ENCODE results near the gene LRCH4. TPM values are rescaled to one million over a fixed set of nuclear protein-coding genes. Genes with fewer than 3 reads are reported as not detected.
"Not testable (repeated sequence)": the region's sequence is repeated elsewhere in the genome, so short reads cannot be mapped to it uniquely, and the experiment has no call there.

LRCH4 gene
- total and polyA plus RNA-seq, 9 donors, result 8.9 to 35.5 (median 25.2) TPM

DNA sequence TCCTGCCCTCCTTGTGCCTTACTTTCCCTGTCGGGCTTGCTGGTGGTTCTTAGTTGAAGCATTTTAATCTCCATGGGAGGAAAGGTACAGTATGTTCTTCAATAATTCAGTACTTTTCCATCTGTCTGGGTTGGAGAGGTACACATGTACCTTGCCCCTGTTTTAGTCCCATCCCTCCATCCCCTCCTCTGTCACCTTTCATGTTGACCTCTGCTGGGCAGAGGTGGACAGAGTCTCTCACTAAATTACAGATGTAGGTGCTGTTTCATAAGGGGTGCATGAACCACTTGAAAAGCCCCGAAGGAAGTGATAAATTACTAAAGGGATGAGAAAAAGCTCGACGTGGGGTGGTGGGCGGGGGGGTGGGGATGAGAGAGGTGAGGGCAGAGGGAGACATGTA lies 41.5 kb downstream of the LRCH4 start:
- Histone ChIP-seq H3K9me3 (replicated peaks; ENCODE audit: control insufficient read depth, low read depth, low read length) (no peaks in the 10 kb centered on the region), H3K36me3 (ENCODE audit: control insufficient read depth, insufficient read depth, low read length) (peaks cover 2% of the 10 kb centered on the region), H3K27ac (ENCODE audit: low read length) (peak overlapping the region; percentile 38), H3K27me3 (ENCODE audit: control insufficient read depth, insufficient read depth, low read length) (peaks cover 2% of the 10 kb centered on the region), H3K4me3 (ENCODE audit: low read length) (no peak overlapping the region), H3K4me1 (ENCODE audit: control insufficient read depth, insufficient read depth, low read length) (peaks cover 29% of the 10 kb centered on the region)
- 35% methylated on average over 3 of the region's 5 CpGs for WGBS (ENCODE audit: insufficient coverage)
- no peak for DNase-seq

DNA sequence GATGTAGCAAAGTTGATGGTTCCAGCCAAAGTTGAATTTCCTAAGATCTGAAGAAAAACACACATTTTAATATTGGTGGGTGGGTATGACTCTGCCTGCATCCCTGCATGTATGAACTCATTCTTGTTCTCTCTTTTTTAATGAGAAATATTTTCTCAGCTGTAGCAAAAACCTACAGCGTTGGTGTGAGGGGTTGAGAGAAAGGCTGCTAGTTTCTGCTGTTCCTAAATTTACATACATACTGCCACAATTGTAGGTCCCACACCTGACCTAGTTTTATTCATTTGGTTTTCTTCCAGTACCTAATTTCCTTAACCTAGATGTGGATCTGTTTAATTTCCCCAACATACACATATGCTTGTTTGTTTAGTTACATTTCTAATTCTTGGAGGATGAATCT lies 42.3 kb downstream of the LRCH4 start:
- no peak overlapping the region for H3K27ac ChIP-seq (ENCODE audit: low read length)
- peaks cover 29% of the 10 kb centered on the region for H3K4me1 ChIP-seq (ENCODE audit: control insufficient read depth, insufficient read depth, low read length)
- DNase-seq, result no peak
- peaks cover 2% of the 10 kb centered on the region for H3K27me3 ChIP-seq (ENCODE audit: control insufficient read depth, insufficient read depth, low read length)
- H3K4me3 ChIP-seq (ENCODE audit: low read length), result no peak overlapping the region
- no peaks in the 10 kb centered on the region for H3K36me3 ChIP-seq (ENCODE audit: control insufficient read depth, insufficient read depth, low read length)
- WGBS (ENCODE audit: insufficient coverage), result no CpG with 5 or more reads among the region's 1 CpG
- H3K9me3 ChIP-seq (replicated peaks; ENCODE audit: control insufficient read depth, low read depth, low read length), result no peaks in the 10 kb centered on the region

DNA sequence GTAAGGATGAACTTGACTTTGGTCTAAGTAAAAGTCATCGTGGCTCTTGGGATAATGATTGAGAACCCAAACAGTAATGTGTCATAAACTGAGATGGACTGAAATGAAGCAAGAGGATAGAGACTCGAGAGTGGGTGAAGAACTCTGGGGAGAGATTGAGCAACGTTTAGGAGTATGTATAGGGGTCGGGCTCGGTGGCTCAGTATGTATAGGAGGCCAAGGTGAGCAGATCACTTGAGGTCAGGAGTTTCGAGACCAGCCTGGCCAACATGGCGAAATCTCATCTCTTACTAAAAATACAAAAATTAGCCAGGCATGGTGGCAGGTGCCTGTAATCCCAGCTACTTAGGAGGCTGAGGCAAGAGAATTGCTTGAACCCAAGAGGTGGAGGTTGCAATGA lies 44.6 kb downstream of the LRCH4 start:
- not testable (repeated sequence) for H3K27ac ChIP-seq (ENCODE audit: low read length); DNase-seq; H3K27me3 ChIP-seq (ENCODE audit: control insufficient read depth, insufficient read depth, low read length); H3K36me3 ChIP-seq (ENCODE audit: control insufficient read depth, insufficient read depth, low read length); H3K9me3 ChIP-seq (replicated peaks; ENCODE audit: control insufficient read depth, low read depth, low read length); H3K4me3 ChIP-seq (ENCODE audit: low read length)
- 70% methylated on average over 3 of the region's 7 CpGs for WGBS (ENCODE audit: insufficient coverage)
- peaks cover 24% of the 10 kb centered on the region for H3K4me1 ChIP-seq (ENCODE audit: control insufficient read depth, insufficient read depth, low read length)

DNA sequence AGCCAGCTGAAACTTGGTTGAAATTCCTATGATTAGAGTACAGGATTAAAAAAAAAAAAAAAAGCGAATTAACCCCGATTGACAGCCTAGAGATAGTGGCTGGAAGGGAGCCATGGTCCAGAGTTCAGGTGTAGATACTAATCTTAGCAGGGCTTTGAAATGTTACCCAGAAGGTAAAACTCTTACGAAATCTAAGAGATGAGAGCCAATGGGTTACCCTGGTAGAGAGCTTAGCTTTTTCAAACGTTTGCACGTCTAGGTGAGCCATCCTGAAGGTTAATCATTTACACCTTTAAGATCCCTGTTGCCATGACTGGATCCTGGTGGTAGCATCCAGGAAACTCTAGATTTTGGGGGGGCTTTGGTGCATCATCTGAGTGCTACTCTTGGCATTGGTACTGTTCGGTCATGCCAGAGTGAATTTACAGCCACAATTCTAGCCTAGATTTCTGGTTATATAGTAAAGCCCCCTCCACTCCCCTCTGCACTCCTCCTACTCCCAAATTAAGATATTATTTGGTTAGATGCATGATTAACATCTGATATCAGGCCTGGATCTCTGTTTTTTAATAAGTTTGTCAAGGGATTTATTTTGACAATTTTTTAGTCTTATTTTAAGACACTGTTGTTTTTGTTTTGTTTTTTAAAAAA lies 45.7 kb downstream of the LRCH4 start:
- H3K4me3 ChIP-seq (ENCODE audit: low read length), result peak overlapping the region; percentile 58
- H3K27ac ChIP-seq (ENCODE audit: low read length), result no peak overlapping the region
- no peak for DNase-seq
- no peaks in the 10 kb centered on the region for H3K36me3 ChIP-seq (ENCODE audit: control insufficient read depth, insufficient read depth, low read length)
- H3K27me3 ChIP-seq (ENCODE audit: control insufficient read depth, insufficient read depth, low read length), result peaks cover 2% of the 10 kb centered on the region
- WGBS (ENCODE audit: insufficient coverage), result 50% methylated on average over 2 of the region's 6 CpGs
- H3K4me1 ChIP-seq (ENCODE audit: control insufficient read depth, insufficient read depth, low read length), result peaks cover 19% of the 10 kb centered on the region
- no peaks in the 10 kb centered on the region for H3K9me3 ChIP-seq (replicated peaks; ENCODE audit: control insufficient read depth, low read depth, low read length)

DNA sequence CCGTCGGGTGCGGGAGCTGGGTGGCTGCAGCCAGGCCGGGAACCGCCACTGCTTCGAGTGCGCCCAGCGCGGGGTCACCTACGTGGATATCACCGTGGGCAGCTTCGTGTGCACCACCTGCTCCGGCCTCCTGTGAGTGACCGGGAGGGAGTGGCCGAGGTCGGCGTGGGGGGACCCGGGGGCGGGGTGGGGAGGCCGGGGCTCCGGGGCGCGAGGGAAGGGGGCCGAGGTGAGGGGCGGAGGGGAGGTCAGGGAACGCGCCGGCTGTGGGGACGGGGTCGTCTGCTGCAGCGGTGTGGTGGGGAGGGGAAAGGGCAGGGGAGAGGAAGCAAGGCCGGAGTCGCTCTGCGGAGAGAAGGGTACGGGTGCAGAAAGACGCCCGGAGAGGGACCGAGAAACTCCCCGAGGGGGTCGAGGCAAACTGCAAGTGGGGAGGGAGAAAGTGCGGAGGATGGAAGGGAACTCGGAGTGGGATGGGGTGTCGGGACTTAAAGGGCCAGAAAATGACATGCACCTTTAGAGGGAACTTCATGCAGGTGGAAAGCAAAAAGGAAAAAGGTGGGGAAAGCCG lies 46.4 kb downstream of the LRCH4 start:
- under 1% methylated on average over 40 of the region's 44 CpGs for WGBS (ENCODE audit: insufficient coverage)
- Histone ChIP-seq H3K4me1 (ENCODE audit: control insufficient read depth, insufficient read depth, low read length) (peaks cover 12% of the 10 kb centered on the region), H3K4me3 (ENCODE audit: low read length) (peak overlapping the region; percentile 58), H3K36me3 (ENCODE audit: control insufficient read depth, insufficient read depth, low read length) (no peaks in the 10 kb centered on the region), H3K27me3 (ENCODE audit: control insufficient read depth, insufficient read depth, low read length) (peaks cover 2% of the 10 kb centered on the region), H3K27ac (ENCODE audit: low read length) (no peak overlapping the region), H3K9me3 (replicated peaks; ENCODE audit: control insufficient read depth, low read depth, low read length) (no peaks in the 10 kb centered on the region)
- no peak for DNase-seq

DNA sequence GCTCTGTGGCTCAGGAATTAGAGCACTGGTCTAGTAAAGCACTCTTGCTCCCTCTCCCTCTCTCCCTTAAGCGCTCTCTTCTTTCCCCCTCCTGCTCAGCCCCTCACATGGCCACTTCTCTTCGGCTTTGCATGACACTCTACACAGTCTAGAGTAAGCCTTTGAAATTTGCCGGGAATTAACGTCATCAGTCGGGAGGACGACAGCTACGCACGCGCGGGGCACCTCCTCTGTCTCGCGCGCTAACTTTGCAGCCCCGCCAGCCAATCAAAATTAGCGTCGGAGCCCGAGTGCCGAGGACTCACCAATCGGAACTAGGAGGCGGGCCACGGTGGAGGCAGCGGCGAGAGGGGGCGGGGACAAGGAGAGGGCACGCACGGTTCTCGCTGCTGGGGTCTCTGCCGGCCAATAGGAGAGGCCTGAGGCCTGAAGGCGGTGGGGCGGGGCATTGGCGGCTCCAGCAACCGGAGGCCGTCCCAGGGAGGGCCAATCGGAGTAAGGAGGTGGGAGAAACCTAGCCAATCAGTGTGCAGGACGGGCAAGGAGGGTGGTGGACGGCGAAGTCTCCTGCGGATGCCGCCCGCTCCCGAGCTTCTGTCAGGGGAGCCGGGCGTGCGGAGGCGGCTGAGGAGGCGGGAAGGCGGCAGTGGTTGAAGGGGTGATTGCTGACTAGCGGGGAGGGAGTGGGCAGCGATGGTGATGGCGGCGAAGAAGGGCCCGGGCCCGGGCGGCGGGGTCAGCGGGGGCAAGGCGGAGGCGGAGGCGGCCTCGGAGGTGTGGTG lies 47.1 kb downstream of the LRCH4 start, which contains the start of gene AGFG2:
TSS of gene AGFG2 (plus strand) at position 550 of the 782 bp plus-strand sequence. CDS start at position 694, 144 bp downstream.
- Histone ChIP-seq H3K4me1 (ENCODE audit: control insufficient read depth, insufficient read depth, low read length) (peaks cover 12% of the 10 kb centered on the region), H3K36me3 (ENCODE audit: control insufficient read depth, insufficient read depth, low read length) (no peaks in the 10 kb centered on the region), H3K27me3 (ENCODE audit: control insufficient read depth, insufficient read depth, low read length) (peaks cover 2% of the 10 kb centered on the region), H3K4me3 (ENCODE audit: low read length) (peak within 1 kb of the TSS; percentile 58), H3K27ac (ENCODE audit: low read length) (peak within 1 kb of the TSS; percentile 77), H3K9me3 (replicated peaks; ENCODE audit: control insufficient read depth, low read depth, low read length) (no peaks in the 10 kb centered on the region)
- peak; percentile 100 for DNase-seq
- WGBS (ENCODE audit: insufficient coverage), result under 1% methylated on average over 58 of the region's 60 CpGs

DNA sequence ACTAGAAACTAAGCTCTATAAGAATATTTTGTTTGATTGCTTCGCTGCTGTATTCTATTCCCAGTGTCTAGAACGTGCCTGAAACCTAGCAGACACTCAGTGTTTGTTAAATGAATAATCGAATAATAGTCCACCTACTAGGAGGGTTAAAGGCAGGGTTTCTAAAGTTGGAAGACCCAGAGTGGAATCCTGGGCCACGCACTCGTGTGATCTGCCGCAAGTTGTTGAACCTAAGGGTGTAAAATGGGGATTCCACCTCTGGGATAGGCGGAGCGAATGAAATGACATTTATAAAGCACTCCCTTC lies 47.6 kb downstream of the LRCH4 start:
- Histone ChIP-seq H3K4me3 (ENCODE audit: low read length) (peak overlapping the region; percentile 43), H3K4me1 (ENCODE audit: control insufficient read depth, insufficient read depth, low read length) (peaks cover 12% of the 10 kb centered on the region), H3K36me3 (ENCODE audit: control insufficient read depth, insufficient read depth, low read length) (no peaks in the 10 kb centered on the region), H3K27me3 (ENCODE audit: control insufficient read depth, insufficient read depth, low read length) (peaks cover 2% of the 10 kb centered on the region), H3K27ac (ENCODE audit: low read length) (peak overlapping the region; percentile 77), H3K9me3 (replicated peaks; ENCODE audit: control insufficient read depth, low read depth, low read length) (no peaks in the 10 kb centered on the region)
- DNase-seq, result no peak
- no CpG with 5 or more reads among the region's 8 CpGs for WGBS (ENCODE audit: insufficient coverage)

DNA sequence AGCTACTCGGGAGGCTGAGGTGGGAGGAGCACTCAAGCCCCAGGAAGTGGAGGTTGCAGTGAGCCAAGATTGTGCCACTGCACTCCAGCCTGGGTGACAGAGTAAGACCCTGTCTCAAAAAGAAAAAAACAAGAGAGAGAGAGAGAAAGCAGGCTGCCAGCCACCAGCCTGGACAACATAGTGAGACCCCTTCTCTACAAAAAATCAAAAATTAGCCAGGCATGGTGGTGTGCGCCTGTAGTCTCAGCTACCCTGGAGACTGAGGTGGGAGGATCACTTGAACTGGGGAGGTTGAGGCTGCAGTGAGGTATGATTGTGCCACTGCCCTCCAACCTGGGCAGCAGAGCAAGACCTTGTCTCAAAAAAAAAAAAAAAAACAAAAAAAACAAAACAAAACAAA lies 49.2 kb downstream of the LRCH4 start:
- not testable (repeated sequence) for H3K9me3 ChIP-seq (replicated peaks; ENCODE audit: control insufficient read depth, low read depth, low read length); H3K27ac ChIP-seq (ENCODE audit: low read length); H3K27me3 ChIP-seq (ENCODE audit: control insufficient read depth, insufficient read depth, low read length); H3K4me3 ChIP-seq (ENCODE audit: low read length); DNase-seq; H3K36me3 ChIP-seq (ENCODE audit: control insufficient read depth, insufficient read depth, low read length)
- peaks cover 17% of the 10 kb centered on the region for H3K4me1 ChIP-seq (ENCODE audit: control insufficient read depth, insufficient read depth, low read length)
- WGBS (ENCODE audit: insufficient coverage), result 88% methylated on average over 1 of the region's 2 CpGs

DNA sequence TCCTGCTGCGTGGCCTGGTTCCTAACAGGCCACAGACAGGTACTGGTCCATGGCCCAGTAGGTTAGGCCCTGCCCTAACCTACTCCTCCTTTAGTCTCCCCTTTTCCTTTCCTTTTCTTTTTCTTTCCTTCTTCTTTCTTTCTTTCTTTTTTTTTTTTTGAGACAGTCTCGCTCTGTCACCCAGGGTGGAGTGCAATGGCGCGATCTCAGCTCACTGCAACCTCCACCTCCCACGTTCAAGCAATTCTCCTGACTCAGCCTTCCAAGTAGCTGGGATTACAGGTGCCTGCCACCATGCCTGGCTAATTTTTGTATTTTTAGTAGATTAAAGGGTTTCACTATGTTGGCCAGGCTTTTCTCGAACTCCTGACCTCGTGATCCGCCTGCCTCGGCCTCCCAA lies 49.9 kb downstream of the LRCH4 start:
- DNase-seq; H3K27me3 ChIP-seq (ENCODE audit: control insufficient read depth, insufficient read depth, low read length); H3K9me3 ChIP-seq (replicated peaks; ENCODE audit: control insufficient read depth, low read depth, low read length); H3K4me3 ChIP-seq (ENCODE audit: low read length); H3K36me3 ChIP-seq (ENCODE audit: control insufficient read depth, insufficient read depth, low read length); H3K27ac ChIP-seq (ENCODE audit: low read length): not testable (repeated sequence)
- peaks cover 17% of the 10 kb centered on the region for H3K4me1 ChIP-seq (ENCODE audit: control insufficient read depth, insufficient read depth, low read length)
- 90% methylated on average over 4 of the region's 9 CpGs for WGBS (ENCODE audit: insufficient coverage)

DNA sequence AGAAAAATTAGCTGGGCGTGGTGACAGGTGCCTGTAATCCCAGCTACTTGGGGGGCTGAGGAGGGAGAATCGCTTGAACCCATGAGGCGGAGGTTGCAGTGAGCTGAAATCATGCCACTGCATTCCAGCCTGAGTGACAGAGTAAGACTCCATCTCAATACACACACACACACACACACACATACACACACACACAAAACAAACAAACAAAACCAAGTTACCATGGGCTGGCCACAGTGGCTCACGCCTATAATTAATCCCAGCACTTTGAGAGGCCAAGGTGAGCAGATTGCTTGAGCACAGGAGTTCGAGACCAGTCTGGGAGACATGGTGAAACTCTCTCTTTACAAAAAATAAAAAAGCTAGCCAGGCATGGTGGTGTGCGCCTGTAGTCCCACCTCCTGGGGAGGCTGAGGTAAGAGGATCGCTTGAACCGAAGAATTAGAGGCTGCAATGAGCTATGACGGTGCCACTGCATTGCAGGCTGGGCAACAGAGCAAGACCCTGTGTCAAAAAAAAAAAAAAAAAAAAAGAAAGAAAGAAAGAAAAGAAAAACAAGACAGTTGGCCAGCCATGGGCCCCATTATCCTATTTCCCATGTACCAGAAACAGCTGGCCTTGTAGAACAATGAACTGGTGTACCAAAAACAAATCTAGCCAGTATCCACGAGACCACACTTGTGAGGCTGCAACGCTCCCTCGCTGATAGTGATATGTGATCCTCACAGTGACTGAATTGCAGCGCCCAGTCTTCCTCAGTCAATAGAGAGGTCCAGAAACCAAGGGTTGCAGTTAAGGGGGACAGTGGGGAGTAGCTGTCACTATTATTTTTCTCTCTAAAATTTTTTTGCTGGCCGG lies 53.5 kb downstream of the LRCH4 start:
- WGBS (ENCODE audit: insufficient coverage), result 67% methylated on average over 7 of the region's 14 CpGs
- H3K27me3 ChIP-seq (ENCODE audit: control insufficient read depth, insufficient read depth, low read length), result no peaks in the 10 kb centered on the region
- H3K4me3 ChIP-seq (ENCODE audit: low read length), result no peak overlapping the region
- no peaks in the 10 kb centered on the region for H3K9me3 ChIP-seq (replicated peaks; ENCODE audit: control insufficient read depth, low read depth, low read length)
- peak; percentile 7 for DNase-seq
- H3K27ac ChIP-seq (ENCODE audit: low read length), result no peak overlapping the region
- no peaks in the 10 kb centered on the region for H3K36me3 ChIP-seq (ENCODE audit: control insufficient read depth, insufficient read depth, low read length)
- peaks cover 4% of the 10 kb centered on the region for H3K4me1 ChIP-seq (ENCODE audit: control insufficient read depth, insufficient read depth, low read length)
